OCI-LY7 (cell line): Measurements from ENCODE around the gene TMEM260. TPM values are rescaled to one million over a fixed set of nuclear protein-coding genes. Genes with fewer than 3 reads are reported as not detected.

Experiments
- BruUV-seq: library from RNA; stranded (reverse); fragments of 400-500 nt; replicated peaks from 2 replicates; lab custom pipeline; 2021; lab: Mats Ljungman, UMichigan
- CTCF ChIA-PET: fragments of 300-600 bp; sonication (Branson Sonifier 250); formaldehyde crosslinking; loops from one replicate; lab custom pipeline; 2022; ENCODE audit warnings: antibody characterized with exemption; ENCODE audit not compliant: unreplicated experiment; lab: Charles Lee
- POLR2A ChIA-PET: fragments of 300-600 bp; sonication (Branson Sonifier 250); formaldehyde crosslinking; loops from one replicate; lab custom pipeline; 2022; ENCODE audit warnings: antibody characterized with exemption; lab: Charles Lee
- DNase-seq: peaks from one replicate; pipeline ENCODE4 v3.0.0-alpha.2; 2015; ENCODE audit warnings: low spot score
- H2AFZ ChIP-seq: fragments of 200-600 bp; sonication (generic), shearing (Covaris generic); 2 replicates; pipeline ENCODE4 v1.6.1; 2014; ENCODE audit warnings: mild to moderate bottlenecking, antibody characterized with exemption, low read length, moderate library complexity
- H3K27ac ChIP-seq: fragments of 200-600 bp; sonication (generic); 2 replicates; pipeline ENCODE4 v1.5.1; 2014; ENCODE audit warnings: mixed run types, low read depth, mild to moderate bottlenecking, moderate library complexity, low read length, inconsistent platforms; ENCODE audit not compliant: poor library complexity, severe bottlenecking
- H3K36me3 ChIP-seq: fragments of 200-600 bp; sonication (generic); 2 replicates; pipeline ENCODE4 v1.6.1; 2014; ENCODE audit warnings: mild to moderate bottlenecking, antibody characterized with exemption, low read length, moderate library complexity, mixed read lengths; ENCODE audit not compliant: insufficient read depth
- H3K4me1 ChIP-seq: fragments of 200-600 bp; sonication (generic); 2 replicates; pipeline ENCODE4 v1.5.1; 2014; ENCODE audit warnings: mild to moderate bottlenecking, low read length; ENCODE audit not compliant: insufficient read depth, poor library complexity, severe bottlenecking
- H3K4me2 ChIP-seq: fragments of 200-600 bp; sonication (generic); 2 replicates; pipeline ENCODE4 v1.6.1; 2014; ENCODE audit warnings: mild to moderate bottlenecking, low read length
- H3K4me3 ChIP-seq: fragments of 200-600 bp; sonication (generic); 2 replicates; pipeline ENCODE4 v1.5.1; 2014; ENCODE audit warnings: mild to moderate bottlenecking, low read depth, low read length; ENCODE audit not compliant: poor library complexity, severe bottlenecking
- H3K79me2 ChIP-seq: fragments of 200-600 bp; sonication (generic); 2 replicates; pipeline ENCODE4 v1.6.1; 2016; ENCODE audit warnings: low read depth, mild to moderate bottlenecking, low read length, moderate library complexity, mixed read lengths; ENCODE audit not compliant: insufficient read depth
- H3K9me2 ChIP-seq: fragments of 200-600 bp; sonication (generic); 2 replicates; pipeline ENCODE4 v1.6.1; 2016; ENCODE audit warnings: mild to moderate bottlenecking, low read length, mixed read lengths; ENCODE audit not compliant: insufficient read depth
- H3K9me3 ChIP-seq: fragments of 200-600 bp; sonication (generic); 2 replicates; pipeline ENCODE4 v1.6.1; 2014; ENCODE audit warnings: mild to moderate bottlenecking, mixed run types, low read length, mixed read lengths
- H4K20me1 ChIP-seq: fragments of 200-600 bp; sonication (generic); 2 replicates; pipeline ENCODE4 v1.6.1; 2014; ENCODE audit warnings: mild to moderate bottlenecking, antibody characterized with exemption, low read length, moderate library complexity, mixed read lengths; ENCODE audit not compliant: insufficient read depth
- EZH2phosphoT487 ChIP-seq: fragments of 200-600 bp; sonication (generic); IDR thresholded peaks from 2 replicates; pipeline ENCODE4 v1.6.1; 2018; ENCODE audit warnings: low read depth, borderline replicate concordance, mild to moderate bottlenecking, mixed run types, antibody characterized with exemption, low read length, moderate library complexity, mixed read lengths
- intact Hi-C: fragments of 100-400 bp; cut with micrococcal nuclease; formaldehyde crosslinking; loops from one replicate; pipeline ENCODE4 v1.10.0; 2022; ENCODE audit not compliant: unreplicated experiment
- total RNA-seq, 2 experiments: library from RNA; depleted of rRNA in 1 of 2; stranded (reverse); fragments of >200 nt in 1 of 2; shearing (Covaris generic) in 1 of 2; gene quantifications; 2 replicates each; pipeline ENCODE4 v1.2.3, GENCODE V29; 2014 to 2022
- TF ChIP-seq, protein P1 (sequence below): fragments of 200-600 bp; sonication (generic); conservative IDR thresholded peaks from 2 replicates; pipeline ENCODE4 v1.5.1; 2014; ENCODE audit warnings: mild to moderate bottlenecking, antibody characterized with exemption, low read length, moderate library complexity, mixed read lengths

TMEM260 gene
- total RNA-seq, 2 experiments from 2014 or later, result 12.4 to 20.1 TPM

DNA sequence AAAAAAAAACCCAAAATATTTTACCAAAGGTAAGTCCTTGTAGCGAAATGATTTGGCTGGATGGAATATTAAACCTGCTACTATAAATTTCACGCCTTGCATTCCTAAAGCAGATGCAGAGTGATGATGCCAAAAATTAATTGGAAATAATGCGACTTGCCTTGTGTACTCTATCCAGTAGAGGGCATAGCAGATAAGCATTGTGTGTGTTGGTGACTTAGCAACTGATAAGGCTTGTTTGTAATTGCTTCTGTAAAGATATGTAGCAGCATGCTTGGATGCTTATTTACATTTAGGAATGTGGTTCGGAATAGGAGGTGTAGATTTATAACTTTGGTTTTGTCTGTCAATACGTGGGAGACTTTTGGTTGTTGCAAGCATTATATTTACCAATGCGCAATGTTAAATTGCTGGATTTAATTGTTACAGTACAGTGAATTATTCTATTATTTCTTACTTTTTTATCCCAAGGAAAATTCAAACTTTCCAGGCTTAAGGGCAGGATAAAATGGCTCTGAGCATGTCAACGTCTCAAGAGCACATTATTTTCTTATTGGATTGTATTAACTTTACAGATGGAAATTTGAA lies 80.5 kb downstream of the TMEM260 start:
- H3K4me1 ChIP-seq, result no peaks in the 10 kb centered on the region
- H3K4me3 ChIP-seq, result no peak overlapping the region
- H3K9me3 ChIP-seq, result no peaks in the 10 kb centered on the region
- no peak overlapping the region for H3K27ac ChIP-seq
- TF ChIP-seq EZH2phosphoT487, result no peak
- TF ChIP-seq, protein P1, sequence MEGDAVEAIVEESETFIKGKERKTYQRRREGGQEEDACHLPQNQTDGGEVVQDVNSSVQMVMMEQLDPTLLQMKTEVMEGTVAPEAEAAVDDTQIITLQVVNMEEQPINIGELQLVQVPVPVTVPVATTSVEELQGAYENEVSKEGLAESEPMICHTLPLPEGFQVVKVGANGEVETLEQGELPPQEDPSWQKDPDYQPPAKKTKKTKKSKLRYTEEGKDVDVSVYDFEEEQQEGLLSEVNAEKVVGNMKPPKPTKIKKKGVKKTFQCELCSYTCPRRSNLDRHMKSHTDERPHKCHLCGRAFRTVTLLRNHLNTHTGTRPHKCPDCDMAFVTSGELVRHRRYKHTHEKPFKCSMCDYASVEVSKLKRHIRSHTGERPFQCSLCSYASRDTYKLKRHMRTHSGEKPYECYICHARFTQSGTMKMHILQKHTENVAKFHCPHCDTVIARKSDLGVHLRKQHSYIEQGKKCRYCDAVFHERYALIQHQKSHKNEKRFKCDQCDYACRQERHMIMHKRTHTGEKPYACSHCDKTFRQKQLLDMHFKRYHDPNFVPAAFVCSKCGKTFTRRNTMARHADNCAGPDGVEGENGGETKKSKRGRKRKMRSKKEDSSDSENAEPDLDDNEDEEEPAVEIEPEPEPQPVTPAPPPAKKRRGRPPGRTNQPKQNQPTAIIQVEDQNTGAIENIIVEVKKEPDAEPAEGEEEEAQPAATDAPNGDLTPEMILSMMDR, result peak; percentile 84
- no peaks in the 10 kb centered on the region for H4K20me1 ChIP-seq
- H3K4me2 ChIP-seq, result no peak overlapping the region
- POLR2A ChIA-PET, result no interaction called here
- H3K36me3 ChIP-seq, result no peaks in the 10 kb centered on the region
- no peak overlapping the region for H2AFZ ChIP-seq
- DNase-seq, result peak; percentile 40
- H3K9me2 ChIP-seq, result no peaks in the 10 kb centered on the region
- BruUV-seq, result no TSS peak
- no peaks in the 10 kb centered on the region for H3K79me2 ChIP-seq
- CTCF ChIA-PET, result no interaction called here
- intact Hi-C loops, result loop anchor here (2.0 to 10.0 kb wide), 2 partner anchors 405 to 657 kb away; no protein-coding TSS in a partner anchor

DNA sequence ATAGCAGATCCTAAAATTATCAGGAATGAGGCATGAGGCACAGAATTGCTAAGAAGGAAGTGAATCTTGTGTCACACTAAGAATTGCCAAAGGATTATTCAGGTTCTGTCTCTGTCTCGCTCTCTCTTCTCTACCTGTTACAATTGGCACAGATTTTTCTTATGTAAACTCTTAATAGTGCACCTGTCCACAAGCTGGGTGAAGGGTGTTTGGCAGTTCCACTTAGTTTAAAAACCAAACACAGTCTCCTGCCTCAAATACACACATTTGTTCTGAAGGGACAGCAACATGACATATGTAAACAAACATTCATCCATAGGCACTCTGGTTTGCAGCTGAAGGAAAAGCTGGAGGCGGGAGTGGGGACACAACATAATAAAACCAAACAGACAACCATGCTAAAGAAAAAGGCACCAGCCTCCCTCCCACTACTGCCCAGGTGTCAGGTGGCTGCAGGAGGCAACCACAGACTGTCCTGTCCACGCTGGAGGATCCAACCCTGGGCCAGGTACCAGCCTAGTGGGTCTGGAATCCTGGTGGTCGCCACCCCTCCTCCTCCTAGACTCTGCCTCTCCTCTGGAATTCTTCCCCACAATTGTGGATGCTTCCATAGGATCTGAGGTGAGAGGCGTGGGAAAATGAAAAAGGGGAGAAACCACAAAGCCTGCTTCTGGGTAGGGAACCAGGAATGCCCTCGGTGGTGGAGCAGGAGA lies 81.2 kb downstream of the TMEM260 start:
- CTCF ChIA-PET, result no interaction called here
- intact Hi-C loops, result loop anchor here (2.0 kb wide), 1 partner anchor 656 kb away; no protein-coding TSS in a partner anchor

More for the DNA sequence above, 81.2 kb downstream of the TMEM260 start:
- H3K36me3 ChIP-seq, result no peaks in the 10 kb centered on the region
- no peaks in the 10 kb centered on the region for H4K20me1 ChIP-seq
- no peaks in the 10 kb centered on the region for H3K9me3 ChIP-seq
- no peaks in the 10 kb centered on the region for H3K9me2 ChIP-seq
- POLR2A ChIA-PET, result no interaction called here
- no peak overlapping the region for H3K4me3 ChIP-seq
- no peak overlapping the region for H2AFZ ChIP-seq
- no peak overlapping the region for H3K27ac ChIP-seq
- no peak overlapping the region for H3K4me2 ChIP-seq
- TF ChIP-seq, protein P1, result no peak
- no peaks in the 10 kb centered on the region for H3K79me2 ChIP-seq
- no peak for DNase-seq
- BruUV-seq, result no TSS peak
- H3K4me1 ChIP-seq, result no peaks in the 10 kb centered on the region
